NCI-H1092 treated with DMSO at 0.1 percent for 48 hours (cell line): Measurements from ENCODE around the gene SPATS2.
"Not testable (repeated sequence)": the region's sequence is repeated elsewhere in the genome, so short reads cannot be mapped to it uniquely, and the experiment has no call there.

Source experiments
- DNase-seq: peaks from one replicate; lab custom pipeline; 2025; lab: John Stamatoyannopoulos, UW

Gene SPATS2

GRCh38 chr12:49470986-49471385, 103.7 kb downstream of the SPATS2 start:
- no peak for DNase-seq

GRCh38 chr12:49471557-49471956, 104.3 kb downstream of the SPATS2 start:
- DNase-seq: no peak

GRCh38 chr12:49476091-49476490, 108.8 kb downstream of the SPATS2 start:
- no peak for DNase-seq

GRCh38 chr12:49478949-49479664, 111.8 kb downstream of the SPATS2 start:
- no peak for DNase-seq

GRCh38 chr12:49482095-49483051, 115.1 kb downstream of the SPATS2 start:
- DNase-seq: no peak

- no peak for DNase-seq
Observed at GRCh38 chr12:49483619-49484018, 116.4 kb downstream of the SPATS2 start.

GRCh38 chr12:49487605-49488004, 120.3 kb downstream of the SPATS2 start:
- no peak for DNase-seq

- DNase-seq: no peak
Observed at GRCh38 chr12:49489154-49489553, 121.9 kb downstream of the SPATS2 start.

- no peak for DNase-seq
Observed at GRCh38 chr12:49489720-49490119, 122.5 kb downstream of the SPATS2 start.

- DNase-seq: no peak
Observed at GRCh38 chr12:49491823-49492222, 124.6 kb downstream of the SPATS2 start.

GRCh38 chr12:49493900-49494299, 126.6 kb downstream of the SPATS2 start:
- no peak for DNase-seq

GRCh38 chr12:49496417-49497360, 129.4 kb downstream of the SPATS2 start:
- no peak for DNase-seq

GRCh38 chr12:49501895-49502294, 134.6 kb downstream of the SPATS2 start:
- no peak for DNase-seq

- no peak for DNase-seq
Observed at GRCh38 chr12:49502590-49502989, 135.3 kb downstream of the SPATS2 start.

- no peak for DNase-seq
Observed at GRCh38 chr12:49503674-49504180, 136.5 kb downstream of the SPATS2 start.

GRCh38 chr12:49505672-49506071, 138.4 kb downstream of the SPATS2 start:
- DNase-seq: no peak

GRCh38 chr12:49507139-49507538, 139.9 kb downstream of the SPATS2 start:
- DNase-seq: no peak

- DNase-seq: not testable (repeated sequence)
Observed at GRCh38 chr12:49509681-49510080, 142.4 kb downstream of the SPATS2 start.

- no peak for DNase-seq
Observed at GRCh38 chr12:49511410-49511809, 144.1 kb downstream of the SPATS2 start.

- no peak for DNase-seq
Observed at GRCh38 chr12:49512546-49512945, 145.3 kb downstream of the SPATS2 start.

GRCh38 chr12:49515266-49515665, 148.0 kb downstream of the SPATS2 start:
- no peak for DNase-seq
